ENCODE data around the gene KLHL42.

KLHL42 gene

GRCh38 chr12:27781680-27782079 lies 1.6 kb downstream of the KLHL42 start:
- no peak for FAIRE-seq

- FAIRE-seq = no peak
Observed at GRCh38 chr12:27782481-27782880, 2.4 kb downstream of the KLHL42 start.

- no peak for FAIRE-seq
Observed at GRCh38 chr12:27785882-27786570, 6.0 kb downstream of the KLHL42 start.

- FAIRE-seq = no peak
Observed at GRCh38 chr12:27787559-27787958, 7.5 kb downstream of the KLHL42 start.

- no peak for FAIRE-seq
Observed at GRCh38 chr12:27790179-27790578, 10.1 kb downstream of the KLHL42 start.

- no peak for FAIRE-seq
Observed at GRCh38 chr12:27794818-27795584, 15.0 kb downstream of the KLHL42 start.

GRCh38 chr12:27796128-27796527 lies 16.1 kb downstream of the KLHL42 start:
- FAIRE-seq = no peak

- no peak for FAIRE-seq
Observed at GRCh38 chr12:27797301-27798025, 17.4 kb downstream of the KLHL42 start.

GRCh38 chr12:27800819-27801218 lies 20.8 kb downstream of the KLHL42 start:
- no peak for FAIRE-seq

- FAIRE-seq = no peak
Observed at GRCh38 chr12:27801630-27802029, 21.6 kb downstream of the KLHL42 start.

- no peak for FAIRE-seq
Observed at GRCh38 chr12:27802511-27802910, 22.5 kb downstream of the KLHL42 start.

GRCh38 chr12:27802936-27803335 lies 22.9 kb downstream of the KLHL42 start:
- FAIRE-seq = no peak

- no peak for FAIRE-seq
Observed at GRCh38 chr12:27805238-27805637, 25.2 kb downstream of the KLHL42 start.

- no peak for FAIRE-seq
Observed at GRCh38 chr12:27806259-27806658, 26.2 kb downstream of the KLHL42 start.

- FAIRE-seq = no peak
Observed at GRCh38 chr12:27807063-27807703, 27.1 kb downstream of the KLHL42 start.

GRCh38 chr12:27808841-27809240 lies 28.8 kb downstream of the KLHL42 start:
- no peak for FAIRE-seq

GRCh38 chr12:27810756-27811155 lies 30.7 kb downstream of the KLHL42 start:
- FAIRE-seq = no peak

- no peak for FAIRE-seq
Observed at GRCh38 chr12:27812502-27812901, 32.5 kb downstream of the KLHL42 start.

GRCh38 chr12:27814411-27814810 lies 34.4 kb downstream of the KLHL42 start:
- FAIRE-seq = no peak

- no peak for FAIRE-seq
Observed at GRCh38 chr12:27814851-27815591, 35.0 kb downstream of the KLHL42 start.

GRCh38 chr12:27817766-27818165 lies 37.7 kb downstream of the KLHL42 start:
- FAIRE-seq = no peak

GRCh38 chr12:27818401-27818918 lies 38.4 kb downstream of the KLHL42 start:
- no peak for FAIRE-seq

Data from TTC549 (cell line).